ENCODE results near the gene KDM4B.
A peak's percentile ranks its signal among the peaks of the same experiment; 100 is the strongest.

Gene KDM4B

DNA sequence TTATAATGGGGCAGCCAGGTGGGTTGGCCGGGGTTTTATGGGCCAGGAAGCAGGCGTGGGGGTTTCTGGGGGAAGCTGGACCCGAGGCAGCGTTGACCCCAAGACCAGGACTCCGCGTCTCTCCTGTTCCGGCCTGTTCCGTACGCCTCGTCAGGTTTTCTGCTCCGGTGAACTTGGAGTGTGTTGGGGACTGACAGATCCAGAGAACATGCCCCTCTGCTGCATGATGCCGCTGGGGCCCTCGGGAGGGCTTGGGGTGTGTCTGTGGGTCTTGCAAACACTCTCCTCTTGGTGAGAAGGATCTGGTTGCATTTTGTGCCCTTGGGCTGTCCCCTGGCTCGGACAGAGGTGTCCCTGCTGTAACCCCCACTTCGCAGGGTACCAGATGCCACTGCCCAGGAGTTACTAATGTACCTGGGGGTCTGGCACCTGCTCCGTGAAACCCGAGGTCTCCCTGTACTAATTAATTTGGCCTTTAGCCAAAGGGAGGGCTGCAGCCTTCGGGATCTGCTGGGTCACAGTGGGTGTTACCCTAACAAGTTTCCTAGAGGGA lies 15.6 kb downstream of the KDM4B start:
- DNase-seq (ENCODE audit: low spot score) = no peak

DNA sequence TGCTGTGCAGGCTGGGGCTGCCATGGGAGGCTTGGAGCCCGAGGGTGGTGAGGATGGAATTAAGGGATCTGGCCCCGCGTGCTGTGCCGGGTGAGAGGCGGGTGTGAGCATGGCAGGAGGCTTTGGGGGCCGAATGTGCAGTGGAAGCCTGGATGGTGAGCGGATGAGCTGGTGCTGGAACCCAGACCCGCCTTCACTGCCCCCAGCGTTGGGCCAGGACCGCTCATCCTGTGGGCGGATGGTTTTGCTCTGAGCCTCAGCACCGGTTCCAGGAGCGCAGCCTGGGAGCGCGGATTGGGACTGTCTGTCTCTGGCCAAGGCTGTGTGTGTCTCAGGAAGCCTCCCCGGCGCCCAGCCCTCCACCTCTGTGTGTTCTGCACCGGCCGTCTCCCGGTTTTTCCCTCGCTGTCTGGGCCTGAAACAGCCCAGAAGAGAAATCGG lies 16.7 kb downstream of the KDM4B start:
- DNase-seq (ENCODE audit: low spot score) = no peak

DNA sequence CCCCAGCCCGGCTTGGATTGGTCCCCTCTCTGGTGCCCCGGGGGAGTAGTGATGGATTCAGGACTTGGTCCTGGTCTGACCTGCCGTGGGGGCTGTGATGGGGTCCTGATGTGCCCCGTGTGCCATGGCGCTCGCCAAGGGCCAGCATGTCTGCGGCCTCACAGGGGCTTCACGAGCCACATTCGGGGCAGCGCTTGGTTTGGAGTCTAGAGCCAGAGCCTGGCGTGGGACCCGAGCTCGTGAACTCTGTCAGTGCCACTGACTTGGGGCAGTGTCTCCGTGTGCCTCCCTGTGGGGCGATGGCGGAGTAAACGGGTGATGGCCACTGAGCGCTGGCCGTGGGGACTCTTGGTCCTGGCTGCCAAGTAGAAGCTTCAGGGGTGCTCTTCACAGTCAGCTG lies 17.1 kb downstream of the KDM4B start:
- DNase-seq (ENCODE audit: low spot score) = no peak

DNA sequence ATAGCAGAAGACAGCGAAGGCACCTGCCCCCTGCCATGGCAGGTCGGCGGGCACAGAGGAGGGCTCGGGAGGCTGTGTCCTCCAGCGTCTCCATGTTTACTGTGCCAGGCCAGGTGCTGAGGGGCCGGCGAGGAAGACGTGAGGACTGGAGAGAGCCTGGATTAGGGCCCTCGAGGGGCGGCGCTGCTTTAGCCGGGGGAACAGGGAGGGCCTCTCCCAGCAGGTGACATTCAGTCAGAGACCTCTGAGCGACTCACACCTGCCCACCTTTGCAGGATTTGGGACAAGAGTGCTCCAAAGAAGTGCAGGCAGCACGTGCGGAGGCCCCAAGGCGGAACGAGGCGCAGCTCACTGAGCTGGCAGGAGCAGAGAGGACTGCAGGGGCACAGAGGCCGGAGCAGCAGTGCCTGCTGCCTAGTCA lies 17.6 kb downstream of the KDM4B start:
- no peak for DNase-seq (ENCODE audit: low spot score)

DNA sequence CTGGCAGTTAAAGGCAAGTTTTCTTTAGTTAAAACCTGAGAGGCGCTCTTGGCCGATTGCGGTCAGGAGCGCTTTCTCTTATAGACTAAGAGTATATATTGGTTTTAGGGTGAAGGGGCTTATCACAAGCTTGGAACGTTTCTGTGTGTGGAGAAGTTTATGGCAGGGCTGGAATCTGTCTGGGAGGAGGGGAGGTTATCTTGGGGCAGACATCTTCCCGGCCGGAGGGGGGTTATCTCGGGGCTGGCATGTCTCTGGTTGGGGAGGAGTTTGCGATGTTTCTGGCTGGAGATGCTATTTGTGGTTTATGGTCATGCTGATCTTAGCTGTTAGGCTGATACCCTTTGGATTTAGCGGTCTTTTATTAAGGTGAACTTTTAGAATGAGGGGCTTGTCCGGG lies 18.3 kb downstream of the KDM4B start:
- DNase-seq (ENCODE audit: low spot score) = no peak

DNA sequence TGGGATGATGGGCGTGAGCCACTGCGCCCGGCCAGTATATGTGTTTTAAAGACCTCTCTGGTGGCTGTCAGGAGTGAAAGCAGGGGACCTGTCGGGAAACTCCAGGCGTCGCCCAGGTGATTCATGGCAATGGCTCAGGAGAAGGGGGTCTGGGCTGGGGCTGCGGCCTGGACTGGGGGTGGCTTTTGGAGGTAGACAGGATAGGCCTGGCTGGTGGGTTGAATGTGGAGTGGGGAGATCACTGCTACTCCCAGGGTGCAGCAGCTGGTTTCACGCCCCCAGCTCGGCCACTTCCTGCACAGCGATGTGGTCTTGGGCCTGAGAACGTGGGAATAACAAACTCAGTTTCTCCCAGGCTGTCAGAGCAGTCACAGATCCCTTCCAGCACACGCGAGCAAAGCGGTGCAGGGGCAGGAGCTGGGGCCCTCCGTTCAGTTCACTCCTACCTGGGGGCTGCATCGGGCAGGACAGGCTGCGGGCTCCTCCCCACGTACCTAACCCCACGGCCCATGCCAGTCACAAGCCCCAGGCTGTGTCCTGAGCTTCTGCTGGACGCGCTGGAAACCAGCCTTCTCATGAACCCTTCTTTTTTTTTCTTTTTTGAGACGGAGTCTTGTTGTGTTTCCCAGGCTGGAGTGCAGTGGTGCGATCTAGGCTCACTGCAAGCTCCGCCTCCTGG lies 18.9 kb downstream of the KDM4B start:
- DNase-seq (ENCODE audit: low spot score) = no peak

DNA sequence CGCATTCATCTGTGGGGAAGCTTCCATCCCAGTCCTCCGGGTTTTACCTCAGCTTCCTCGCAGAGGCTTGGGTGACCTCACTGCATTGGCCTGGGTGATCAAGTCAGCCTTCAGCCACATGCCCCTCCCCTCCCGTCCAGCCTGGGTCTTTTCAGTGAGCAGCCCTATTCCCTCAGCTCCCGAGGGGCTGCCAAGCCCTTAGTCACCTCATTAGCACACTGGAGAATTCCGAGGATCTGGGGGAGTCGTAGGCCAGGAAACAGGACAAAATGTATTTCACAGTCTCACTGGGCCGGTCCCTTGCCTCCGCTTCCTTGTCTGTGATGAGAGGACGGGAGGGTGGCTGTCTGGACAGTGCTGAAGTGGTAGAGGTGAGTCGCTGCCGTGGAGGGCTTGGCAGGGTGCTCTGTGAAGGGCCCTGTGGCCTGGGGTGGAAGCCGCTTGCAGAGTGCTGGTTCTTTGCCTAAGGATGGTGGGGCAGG lies 19.9 kb downstream of the KDM4B start:
- no peak for DNase-seq (ENCODE audit: low spot score)

DNA sequence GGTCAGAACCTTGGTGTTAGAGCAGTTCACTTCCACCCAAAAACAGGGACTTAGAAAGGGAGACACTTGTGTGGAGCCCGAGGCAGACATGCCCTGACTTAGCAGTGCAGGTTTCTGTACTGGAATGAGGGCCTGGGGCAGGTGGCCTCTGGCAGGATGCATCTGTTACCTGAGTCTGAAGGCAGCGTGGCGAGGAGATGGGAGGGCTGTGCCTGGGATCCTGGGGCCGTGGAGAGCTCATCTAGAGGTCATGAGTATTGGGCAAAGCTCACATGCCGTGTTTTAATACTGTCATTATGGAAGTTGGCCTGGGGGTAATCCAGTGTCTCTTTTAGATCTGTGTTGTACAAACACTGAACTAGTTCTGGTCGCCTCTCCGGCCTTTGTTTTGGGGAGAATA lies 21.4 kb downstream of the KDM4B start:
- no peak for DNase-seq (ENCODE audit: low spot score)

DNA sequence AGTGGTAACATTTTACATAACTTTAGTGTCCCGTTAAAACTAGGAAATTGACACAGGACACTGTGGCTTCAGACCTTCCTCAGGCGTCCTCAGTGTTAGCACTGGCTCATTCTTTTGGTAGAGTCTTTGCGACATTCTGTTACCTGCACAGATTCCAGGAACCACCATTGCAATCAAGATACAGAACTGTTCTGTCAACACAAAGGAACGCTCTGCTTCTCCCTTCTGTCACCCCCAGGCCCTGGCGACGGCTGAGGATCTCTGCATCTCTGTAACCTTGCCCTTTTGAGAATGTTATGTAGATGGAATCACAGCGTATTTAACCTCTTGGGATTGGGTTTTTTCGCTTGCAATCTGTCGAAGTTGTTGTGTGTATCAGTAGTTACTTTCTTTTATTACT lies 22.6 kb downstream of the KDM4B start:
- no peak for DNase-seq (ENCODE audit: low spot score)

DNA sequence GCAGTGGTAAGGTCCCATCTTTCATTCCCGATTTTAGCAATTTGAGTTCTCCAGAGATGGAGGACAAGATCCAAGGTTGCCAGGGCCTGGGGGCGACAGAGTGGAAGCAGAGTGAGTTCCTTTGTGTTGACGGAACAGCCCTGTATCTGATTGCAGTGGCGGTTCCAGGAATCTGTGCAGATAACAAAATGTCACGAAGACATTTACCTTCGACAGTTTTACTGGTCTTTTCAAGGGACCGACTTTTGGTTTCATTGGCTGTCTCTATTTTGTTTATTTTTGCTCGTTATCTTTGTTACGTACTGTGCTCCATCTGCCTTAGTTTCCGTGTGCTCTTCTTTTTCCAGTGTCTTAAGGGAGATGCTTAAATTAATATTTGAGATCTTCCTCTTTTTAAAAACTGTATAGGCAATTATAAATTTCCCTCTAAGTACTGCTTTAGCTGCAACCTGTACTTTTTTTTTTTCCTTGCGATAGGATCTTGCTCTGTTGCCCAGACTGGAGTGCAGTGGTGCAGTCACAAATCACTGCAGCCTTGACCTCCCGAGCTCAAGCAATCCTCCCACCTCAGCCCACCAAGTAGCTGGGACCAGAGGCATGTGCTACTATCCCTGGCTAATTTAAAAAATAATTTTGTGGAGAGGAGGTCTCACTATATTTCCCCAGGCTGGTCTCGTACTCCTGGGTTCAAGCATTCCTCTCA lies 23.2 kb downstream of the KDM4B start:
- DNase-seq (ENCODE audit: low spot score) = no peak

DNA sequence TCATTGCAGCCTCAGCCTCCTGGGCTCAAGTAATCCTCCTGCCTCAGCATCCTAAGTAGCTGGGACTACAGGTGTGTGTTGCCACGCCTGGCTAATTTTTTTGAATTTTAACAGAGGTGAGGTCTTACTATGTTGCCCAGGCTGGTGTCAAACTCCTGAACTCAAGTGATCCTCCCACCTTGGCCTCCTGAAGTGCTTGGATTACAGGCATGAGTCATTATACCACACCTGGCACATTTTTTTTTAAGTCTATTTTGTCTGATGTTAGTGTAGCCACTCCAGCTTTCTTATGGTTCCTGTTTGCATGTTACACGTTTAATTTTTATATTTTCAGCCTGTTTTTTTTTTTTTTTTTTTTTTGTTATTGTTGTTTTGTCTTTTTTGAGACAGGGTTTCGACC lies 24.8 kb downstream of the KDM4B start:
- DNase-seq (ENCODE audit: low spot score) = no peak

DNA sequence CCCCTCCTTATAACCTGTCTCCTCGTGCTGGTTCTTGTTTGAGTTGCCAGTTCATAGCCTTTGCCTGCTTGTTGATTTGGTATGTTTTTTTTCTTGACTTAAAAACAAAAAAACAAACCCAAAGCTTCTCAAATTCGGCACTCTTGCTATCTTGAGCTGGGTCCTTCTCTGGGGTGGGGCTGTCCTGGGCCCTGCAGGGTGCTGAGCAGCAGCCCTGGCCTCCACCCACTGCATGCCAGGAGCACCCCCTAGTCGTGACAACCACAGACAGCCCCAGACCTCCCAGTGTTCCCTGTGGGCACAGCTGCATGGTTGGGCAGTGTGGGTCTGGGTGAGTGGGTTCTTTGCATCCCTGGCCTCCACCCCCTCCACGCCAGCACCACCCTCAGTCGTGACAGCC lies 27.8 kb downstream of the KDM4B start:
- DNase-seq (ENCODE audit: low spot score) = no peak

DNA sequence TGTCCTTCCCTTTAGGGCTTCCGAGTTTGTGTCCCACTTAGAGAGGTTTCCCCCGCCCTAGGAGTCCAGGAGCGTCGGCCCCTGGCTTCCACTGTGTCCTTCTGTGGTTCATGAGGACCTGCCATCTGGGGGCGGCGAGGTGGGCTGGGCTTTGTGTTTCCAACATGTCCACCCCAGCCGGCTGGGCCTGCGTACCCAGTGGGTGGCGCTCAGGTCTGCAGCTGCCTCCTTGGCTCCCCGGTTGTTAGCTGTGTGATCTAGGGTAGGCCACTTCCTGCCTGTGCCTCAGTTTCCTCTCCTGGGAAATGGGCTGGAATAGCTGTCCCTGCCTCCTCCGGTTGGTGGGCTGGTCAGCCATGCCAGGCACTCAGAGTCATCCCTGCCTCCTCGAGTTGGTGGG lies 28.4 kb downstream of the KDM4B start:
- no peak for DNase-seq (ENCODE audit: low spot score)

DNA sequence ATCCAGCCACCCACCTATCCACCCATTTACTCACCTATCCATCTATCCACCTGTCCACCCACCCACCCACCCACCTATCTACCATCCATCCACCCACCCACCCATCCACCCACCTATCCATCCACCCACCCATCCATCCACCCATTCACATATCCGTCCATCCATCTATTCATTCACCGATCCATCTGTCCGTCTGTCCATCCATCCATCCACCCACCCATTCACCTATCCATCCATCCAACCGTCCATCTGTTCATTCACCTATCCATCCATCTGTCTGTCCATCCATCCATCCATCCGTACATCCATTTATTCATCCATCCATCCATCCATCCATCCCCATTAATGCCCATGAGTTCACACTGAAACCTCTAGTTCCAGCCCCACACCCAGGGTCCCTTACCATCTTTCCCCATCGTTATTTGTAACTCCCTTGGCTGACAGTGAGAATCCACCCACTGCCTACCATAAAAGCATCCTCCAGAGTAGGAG lies 31.3 kb downstream of the KDM4B start:
- no peak for DNase-seq (ENCODE audit: low spot score)

DNA sequence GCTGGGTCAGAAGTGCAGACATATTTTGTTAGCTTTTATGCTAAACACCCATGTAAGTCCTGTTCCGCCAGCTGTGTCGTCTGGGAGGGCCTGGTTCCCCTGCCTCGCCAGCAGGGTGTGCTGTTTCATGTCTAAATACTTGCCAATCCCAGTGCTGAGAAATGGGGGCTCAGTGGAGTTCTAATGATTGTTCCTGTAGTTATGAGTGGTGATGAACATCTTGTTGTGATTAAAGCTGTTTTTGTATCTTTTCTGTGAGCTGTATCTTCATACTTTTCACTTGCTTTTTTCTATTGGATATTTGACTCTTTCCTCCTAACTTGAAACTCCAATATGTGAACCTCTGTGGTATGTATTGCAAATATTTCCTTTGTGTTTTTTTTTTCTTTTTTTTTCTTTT lies 32.7 kb downstream of the KDM4B start:
- peak; percentile 29 for DNase-seq (ENCODE audit: low spot score)

DNA sequence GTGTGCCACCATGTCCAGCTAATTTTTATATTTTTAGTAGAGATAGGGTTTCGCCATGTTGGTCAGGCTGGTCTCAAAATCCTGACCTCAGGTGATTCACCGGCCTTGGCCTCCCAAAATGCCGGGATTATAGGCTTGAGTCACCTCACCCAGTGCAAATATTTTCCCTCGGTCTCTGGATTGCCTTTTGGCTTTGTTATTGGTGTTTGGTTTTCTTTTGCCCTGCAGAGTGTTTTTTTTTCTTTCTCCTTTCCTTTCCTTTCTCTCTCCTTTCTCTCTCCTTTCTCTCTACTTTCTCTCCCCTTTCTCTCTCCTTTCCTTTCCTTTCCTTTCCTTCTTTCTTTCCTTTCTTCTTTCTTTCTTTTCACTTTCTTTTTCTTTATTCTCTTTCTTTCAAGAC lies 33.2 kb downstream of the KDM4B start:
- no peak for DNase-seq (ENCODE audit: low spot score)

DNA sequence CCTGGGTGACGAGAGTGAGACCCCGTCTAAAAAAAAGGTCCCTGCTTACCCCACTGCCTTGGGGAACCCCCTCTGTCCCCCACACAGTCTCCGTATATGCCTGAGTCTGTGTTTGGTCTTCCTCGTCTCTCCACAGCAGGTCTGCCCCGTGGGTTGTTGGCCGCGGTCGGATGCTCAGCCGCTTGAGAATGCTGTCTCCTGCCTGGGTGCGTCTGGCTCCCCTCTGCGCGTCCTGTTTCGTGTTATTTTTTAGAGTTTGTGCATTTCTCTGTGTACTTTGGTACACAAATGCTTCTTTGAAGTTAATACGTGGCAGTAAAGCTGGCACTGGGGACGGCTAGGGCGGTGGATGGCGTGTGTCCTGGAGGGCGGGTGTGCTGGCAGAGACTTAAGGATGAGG lies 34.9 kb downstream of the KDM4B start:
- no peak for DNase-seq (ENCODE audit: low spot score)

DNA sequence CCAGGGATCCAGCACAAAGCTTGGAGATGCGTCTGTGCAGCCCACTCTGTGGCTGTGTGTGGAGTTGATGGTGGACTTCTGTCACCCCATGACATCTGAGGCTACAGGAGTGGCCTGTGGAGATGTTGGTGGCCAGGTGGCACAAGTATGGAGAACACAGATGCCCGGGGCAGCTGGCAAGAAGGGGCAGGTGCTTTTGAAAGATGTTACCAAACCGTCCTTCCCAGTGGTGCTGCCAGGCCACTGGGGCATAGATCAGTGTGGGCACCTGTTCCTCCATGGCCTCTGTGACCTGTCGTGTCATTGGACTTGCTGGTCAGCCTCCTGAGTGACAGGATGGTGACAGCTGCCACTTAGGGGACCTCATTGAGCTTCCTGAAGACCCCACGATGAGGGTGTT lies 36.2 kb downstream of the KDM4B start:
- no peak for DNase-seq (ENCODE audit: low spot score)

DNA sequence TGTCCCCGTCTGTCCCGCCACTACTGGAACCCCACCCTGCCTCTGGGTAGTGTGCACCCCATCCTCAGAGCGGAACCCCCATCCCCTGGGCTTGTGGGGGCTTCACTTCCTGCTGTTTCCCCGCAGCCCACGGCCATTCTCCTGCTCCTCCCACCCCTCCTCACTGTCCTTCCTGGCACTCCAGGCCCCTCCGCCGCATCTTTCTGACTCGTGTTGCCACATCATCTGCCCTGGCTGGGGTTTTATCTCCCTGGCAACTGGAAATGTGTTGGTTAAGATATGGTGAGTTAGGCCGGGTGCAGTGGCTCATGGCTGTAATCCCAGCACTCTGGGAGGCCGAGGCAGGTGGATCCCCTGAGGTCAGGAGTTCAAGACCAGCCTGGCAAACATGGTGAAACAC lies 37.3 kb downstream of the KDM4B start:
- no peak for DNase-seq (ENCODE audit: low spot score)

DNA sequence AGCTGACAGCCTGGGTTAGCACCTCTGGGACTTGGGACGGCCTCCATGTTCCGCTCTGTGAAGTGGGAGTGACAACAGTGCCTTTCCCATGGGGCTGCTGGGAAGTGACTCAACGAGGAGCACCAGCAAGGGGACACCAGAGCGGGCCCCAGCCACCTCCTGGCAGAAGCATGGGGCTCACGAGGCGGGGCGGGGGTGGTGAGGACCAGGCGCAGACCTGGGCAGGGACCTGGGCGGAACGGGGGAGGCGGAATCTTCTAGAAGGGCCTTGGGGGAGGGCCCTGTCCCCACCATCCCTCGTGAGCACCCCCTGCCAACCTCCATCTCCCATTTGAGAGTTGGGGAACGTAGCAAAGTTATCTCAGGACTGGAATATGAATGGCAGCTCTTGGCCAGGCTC lies 37.9 kb downstream of the KDM4B start:
- no peak for DNase-seq (ENCODE audit: low spot score)

DNA sequence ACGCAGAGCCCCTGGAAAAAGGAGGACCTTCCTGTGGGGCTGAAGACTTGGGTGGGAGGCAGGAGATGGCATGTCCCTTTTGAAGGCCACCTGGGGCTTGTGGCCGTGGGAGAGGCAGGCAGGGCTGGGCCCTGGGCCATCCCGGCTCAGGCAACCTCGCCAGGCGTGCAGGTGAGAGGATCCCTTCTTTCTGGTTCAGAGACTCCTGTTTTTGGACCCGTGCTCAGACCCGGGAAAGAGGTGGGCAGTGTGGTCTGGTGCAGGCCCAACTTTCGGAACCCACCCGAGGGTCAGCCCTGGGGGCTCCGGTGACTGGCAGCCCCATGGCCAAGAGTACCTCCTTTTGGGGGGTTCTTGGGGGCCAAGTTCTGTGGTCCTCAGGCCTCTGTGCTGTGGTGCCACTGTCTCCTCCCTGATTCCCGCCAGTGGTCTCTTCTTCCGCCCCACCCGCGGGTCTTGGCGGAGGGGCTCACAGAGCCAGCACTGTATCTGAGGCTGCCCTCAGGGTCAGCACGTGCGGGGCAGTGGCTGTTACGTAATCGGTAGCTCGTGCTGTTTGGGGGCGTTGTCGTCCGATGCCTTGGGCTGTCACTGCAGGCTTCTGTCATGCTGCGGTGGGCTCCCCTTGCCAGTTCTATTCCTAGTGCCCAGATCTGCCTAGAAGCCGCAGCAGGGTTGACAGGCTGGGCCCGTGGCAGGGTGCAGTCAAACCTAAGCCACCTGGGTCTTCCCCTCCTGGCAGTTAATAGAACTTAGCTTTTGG lies 42.7 kb downstream of the KDM4B start:
- no peak for DNase-seq (ENCODE audit: low spot score)

DNA sequence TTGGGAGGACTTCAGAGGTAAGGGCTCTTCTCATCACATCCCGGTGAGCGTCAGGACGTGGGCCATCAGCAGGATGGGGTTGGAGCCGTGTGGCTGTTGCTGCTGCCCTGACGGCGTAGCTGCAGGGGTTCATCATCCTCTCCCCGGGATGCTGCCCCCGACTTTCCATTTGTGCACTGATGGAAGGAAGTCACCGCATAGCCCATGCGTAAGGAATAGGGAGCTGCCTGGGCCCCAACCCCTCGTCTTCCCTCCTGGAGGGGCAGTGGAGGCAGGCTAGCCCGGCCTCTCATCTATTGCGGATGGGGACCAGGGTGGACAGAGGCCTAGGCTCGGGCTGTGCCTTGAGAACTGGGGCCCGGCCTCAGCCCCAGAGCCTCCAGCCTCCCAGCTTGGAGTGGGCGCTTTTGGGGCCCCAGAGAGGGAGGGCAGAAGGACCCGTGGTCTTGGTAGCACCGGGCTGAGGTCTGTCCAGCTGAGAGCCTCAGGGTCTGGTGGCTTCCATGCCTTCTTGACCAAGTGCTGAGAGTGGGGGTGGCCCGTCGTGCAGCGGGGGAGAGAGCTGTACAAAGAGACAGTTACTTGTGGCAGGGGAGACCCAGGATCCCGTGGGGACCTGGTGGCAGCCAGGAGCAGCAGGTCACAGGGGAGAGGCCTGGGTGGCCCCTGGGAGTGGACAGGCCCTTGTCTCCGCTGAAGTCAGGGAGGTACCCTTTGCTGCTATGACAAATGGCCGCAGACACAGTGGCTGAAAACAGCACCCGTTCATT lies 44.0 kb downstream of the KDM4B start:
- DNase-seq (ENCODE audit: low spot score) = no peak

Measured in SW480 (cell line).